H1 (cell line): Measurements from ENCODE around the gene ASCL5. TPM values are rescaled to one million over a fixed set of nuclear protein-coding genes. Genes with fewer than 3 reads are reported as not detected.

Experiments used
- CTCF ChIA-PET: fragments of 300-600 bp; sonication (Branson Sonifier 250); formaldehyde crosslinking; loops from one replicate; lab custom pipeline; 2021; ENCODE audit not compliant: partially characterized antibody; lab: Charles Lee
- POLR2A ChIA-PET: fragments of 300-600 bp; sonication (Branson Sonifier 250); formaldehyde crosslinking; loops from one replicate; lab custom pipeline; 2021; ENCODE audit warnings: inconsistent platforms; ENCODE audit not compliant: partially characterized antibody; lab: Charles Lee
- DNase-seq, 2 experiments: peaks; one replicate each; pipeline versions ENCODE4 v3.0.0 to v3.0.0-alpha.2; 2010 to 2022; ENCODE audit warnings: low spot score in 2 of 2, low read depth in 1 of 2, mixed read lengths in 1 of 2
- FAIRE-seq: peaks from 2 replicates; lab custom pipeline; 2011; peaks lifted over from hg19 to GRCh38; lab: Jason Lieb, UNC
- H2AFZ ChIP-seq: 2 replicates; pipeline ENCODE4 v1.8.1; 2012; ENCODE audit warnings: low read length, inconsistent platforms
- H2AK5ac ChIP-seq: 2 replicates; pipeline ENCODE4 v1.6.1; 2013; ENCODE audit warnings: low read depth, low read length
- H2BK120ac ChIP-seq: replicated peaks from 2 replicates; pipeline ENCODE3; 2013; ENCODE audit warnings: low read depth, low read length, inconsistent platforms
- H2BK12ac ChIP-seq: 2 replicates; pipeline ENCODE4 v1.6.1; 2013; ENCODE audit warnings: low read depth, low read length
- H2BK15ac ChIP-seq: 2 replicates; pipeline ENCODE4 v1.6.1; 2013; ENCODE audit warnings: low read length
- H2BK20ac ChIP-seq: 2 replicates; pipeline ENCODE4 v1.6.1; 2013; ENCODE audit warnings: low read length
- H2BK5ac ChIP-seq: 2 replicates; pipeline ENCODE4 v1.6.1; 2013; ENCODE audit warnings: low read depth, low read length
- H3K14ac ChIP-seq: 2 replicates; pipeline ENCODE4 v1.6.1; 2013; ENCODE audit warnings: inconsistent platforms; ENCODE audit not compliant: insufficient read length
- H3K18ac ChIP-seq: 2 replicates; pipeline ENCODE4 v1.6.1; 2013; ENCODE audit warnings: low read length; ENCODE audit errors: extremely low read depth
- H3K23ac ChIP-seq: 2 replicates; pipeline ENCODE4 v1.6.1; 2013; ENCODE audit warnings: inconsistent platforms; ENCODE audit not compliant: insufficient read length
- H3K23me2 ChIP-seq: 2 replicates; pipeline ENCODE4 v1.6.1; 2013; ENCODE audit warnings: low read depth, low read length
- H3K27ac ChIP-seq: 2 replicates; pipeline ENCODE4 v1.6.1; 2011; ENCODE audit warnings: low read depth, low read length, inconsistent platforms
- H3K27me3 ChIP-seq, 4 experiments: replicated peaks in 1 of 4; 1 replicate in 1 of 4; 2 replicates in 3 of 4; pipeline versions ENCODE4 v1.6.1 to v1.8.1; 2011 to 2013; ENCODE audit warnings: low read length in 3 of 4, mild to moderate bottlenecking in 3 of 4, inconsistent platforms in 2 of 4, mixed read lengths in 2 of 4, moderate library complexity in 1 of 4; ENCODE audit not compliant: control insufficient read depth in 3 of 4, insufficient read depth in 3 of 4; ENCODE audit errors: extremely low read depth in 1 of 4
- H3K36me3 ChIP-seq, 4 experiments: 2 replicates each; pipeline versions ENCODE4 v1.6.1 to v1.8.1; 2011 to 2013; ENCODE audit warnings: mild to moderate bottlenecking in 4 of 4, low read length in 3 of 4, moderate library complexity in 2 of 4, control low read depth in 1 of 4, inconsistent platforms in 1 of 4; ENCODE audit not compliant: insufficient read depth in 4 of 4, control insufficient read depth in 2 of 4
- H3K4ac ChIP-seq: replicated peaks from 2 replicates; pipeline ENCODE3; 2013; ENCODE audit warnings: low read length, low read depth, mixed read lengths, inconsistent platforms; ENCODE audit not compliant: insufficient read length
- H3K4me1 ChIP-seq, 4 experiments: replicated peaks in 1 of 4; 1 replicate in 1 of 4; 2 replicates in 3 of 4; pipeline versions ENCODE4 v1.6.1 to v1.8.1; 2011 to 2013; ENCODE audit warnings: low read length in 3 of 4, inconsistent platforms in 2 of 4, mixed read lengths in 1 of 4; ENCODE audit not compliant: insufficient read depth in 4 of 4, control insufficient read depth in 3 of 4
- H3K4me2 ChIP-seq, 2 experiments: 2 replicates each; pipeline versions ENCODE4 v1.6.1 to v1.8.1; 2011 to 2013; ENCODE audit warnings: low read depth in 2 of 2, low read length in 2 of 2, control low read depth in 1 of 2, inconsistent platforms in 1 of 2, mild to moderate bottlenecking in 1 of 2; ENCODE audit not compliant: insufficient read depth in 1 of 2
- H3K4me3 ChIP-seq, 4 experiments: fragments of 200-600, 300-600 bp in 1 of 4; sonication (generic), shearing (Covaris generic), sonication (Bioruptor Twin) in 1 of 4; 2 replicates each; pipeline versions ENCODE4 v1.5.1 to v1.8.1; 2011 to 2016; ENCODE audit warnings: low read length in 4 of 4, low read depth in 3 of 4, control low read depth in 2 of 4, inconsistent platforms in 2 of 4, mild to moderate bottlenecking in 2 of 4, mixed read lengths in 1 of 4, moderate library complexity in 1 of 4; ENCODE audit not compliant: insufficient read depth in 2 of 4; ENCODE audit errors: extremely low read depth in 1 of 4
- H3K56ac ChIP-seq: replicated peaks from 2 replicates; pipeline ENCODE3; 2013; ENCODE audit warnings: low read depth, mild to moderate bottlenecking, mixed read lengths, low read length, inconsistent platforms; ENCODE audit not compliant: insufficient read length
- H3K79me1 ChIP-seq: 2 replicates; pipeline ENCODE4 v1.6.1; 2013; ENCODE audit warnings: low read depth, low read length, control low read depth
- H3K79me2 ChIP-seq, 2 experiments: 2 replicates each; pipeline versions ENCODE4 v1.6.1 to v1.8.1; 2012 to 2013; ENCODE audit warnings: low read length in 2 of 2, mild to moderate bottlenecking in 2 of 2, inconsistent platforms in 1 of 2; ENCODE audit not compliant: insufficient read depth in 2 of 2, control insufficient read depth in 1 of 2
- H3K9ac ChIP-seq, 4 experiments: replicated peaks in 1 of 4; 1 replicate in 1 of 4; 2 replicates in 3 of 4; pipeline versions ENCODE4 v1.6.1 to v1.8.1; 2011 to 2013; ENCODE audit warnings: low read depth in 3 of 4, low read length in 3 of 4, control low read depth in 2 of 4, mild to moderate bottlenecking in 2 of 4, moderate library complexity in 2 of 4, inconsistent platforms in 1 of 4; ENCODE audit errors: extremely low read depth in 1 of 4
- H3K9me3 ChIP-seq, 2 experiments: 2 replicates each; pipeline versions ENCODE4 v1.6.1 to v1.8.1; 2012 to 2013; ENCODE audit warnings: mild to moderate bottlenecking in 2 of 2, moderate library complexity in 2 of 2, control low read depth in 1 of 2, inconsistent platforms in 1 of 2, low read depth in 1 of 2, low read length in 1 of 2, mixed read lengths in 1 of 2; ENCODE audit not compliant: insufficient read depth in 2 of 2
- H4K20me1 ChIP-seq, 2 experiments: replicated peaks in 1 of 2; 2 replicates each; pipeline versions ENCODE3 to v1.8.1; 2011 to 2013; ENCODE audit warnings: inconsistent platforms in 2 of 2, low read length in 2 of 2, mild to moderate bottlenecking in 1 of 2; ENCODE audit not compliant: insufficient read depth in 2 of 2, control insufficient read depth in 1 of 2
- H4K5ac ChIP-seq: 2 replicates; pipeline ENCODE4 v1.6.1; 2013; ENCODE audit warnings: low read length, low read depth, mixed read lengths, inconsistent platforms; ENCODE audit not compliant: insufficient read length
- H4K8ac ChIP-seq: 2 replicates; pipeline ENCODE4 v1.8.0; 2013; ENCODE audit warnings: mild to moderate bottlenecking, moderate library complexity, low read length, inconsistent platforms; ENCODE audit not compliant: insufficient read depth; ENCODE audit errors: extremely low read depth
- H4K91ac ChIP-seq: replicated peaks from 2 replicates; pipeline ENCODE3; 2013; ENCODE audit warnings: low read length, mixed read lengths, inconsistent platforms; ENCODE audit not compliant: insufficient read length
- BRCA1 ChIP-seq: IDR thresholded peaks from 2 replicates; pipeline ENCODE4 v1.6.1; 2012; ENCODE audit warnings: low read depth, low read length, improper control_type of control experiment
- CBX8 ChIP-seq: fragments of 300-800, 300-1000 bp; sonication (generic); IDR thresholded peaks from 2 replicates; pipeline ENCODE4 v1.7.1; 2016; ENCODE audit warnings: low read depth, low read length, borderline replicate concordance
- CEBPB ChIP-seq: IDR thresholded peaks from 2 replicates; pipeline ENCODE4 v1.6.1; 2012; ENCODE audit warnings: low read depth, low read length
- CHD1 ChIP-seq: IDR thresholded peaks from 2 replicates; pipeline ENCODE4 v1.6.1; 2012; ENCODE audit warnings: low read depth, low read length, improper control_type of control experiment
- CREB1 ChIP-seq: IDR thresholded peaks from 2 replicates; pipeline ENCODE4 v1.6.1; 2012; ENCODE audit warnings: inconsistent platforms
- CTCF ChIP-seq, 3 experiments: IDR thresholded peaks; 1 replicate in 2 of 3; 2 replicates in 1 of 3; pipeline versions ENCODE4 v1.5.1 to v1.6.1; 2011; ENCODE audit warnings: low read length in 3 of 3, mild to moderate bottlenecking in 3 of 3, inconsistent platforms in 2 of 3, low read depth in 1 of 3, moderate library complexity in 1 of 3; ENCODE audit not compliant: insufficient read depth in 1 of 3; ENCODE audit errors: control extremely low read depth in 1 of 3
- EP300 ChIP-seq, 2 experiments: IDR thresholded peaks; 1 replicate in 1 of 2; 2 replicates in 1 of 2; pipeline ENCODE4 v1.6.1; 2011 to 2012; ENCODE audit warnings: low read depth in 2 of 2, low read length in 2 of 2, mild to moderate bottlenecking in 2 of 2, borderline replicate concordance in 1 of 2, inconsistent platforms in 1 of 2, moderate library complexity in 1 of 2
- FOSL1 ChIP-seq: IDR thresholded peaks from 2 replicates; pipeline ENCODE4 v1.6.1; 2011; ENCODE audit warnings: mild to moderate bottlenecking, low read depth, low read length, moderate library complexity; ENCODE audit not compliant: insufficient read depth
- MAFK ChIP-seq: IDR thresholded peaks from 2 replicates; pipeline ENCODE4 v1.6.1; 2012; ENCODE audit warnings: low read depth, mild to moderate bottlenecking, improper control_type of control experiment, low read length
- RFX5 ChIP-seq: IDR thresholded peaks from 2 replicates; pipeline ENCODE4 v1.6.1; 2011; ENCODE audit warnings: low read depth, low read length, improper control_type of control experiment, borderline replicate concordance
- SP2 ChIP-seq: IDR thresholded peaks from 2 replicates; pipeline ENCODE4 v1.6.1; 2012; ENCODE audit warnings: mild to moderate bottlenecking, low read length, inconsistent platforms
- ZNF274 ChIP-seq: IDR thresholded peaks from 2 replicates; pipeline ENCODE4 v1.7.0; 2012; ENCODE audit warnings: low read length, borderline replicate concordance; ENCODE audit errors: extremely low read depth
- WGBS, 2 experiments: shearing (Covaris generic) in 1 of 2; methylation state at CpG; one replicate each; pipeline versions ENCODE4 v1.1.6 to v1.1.7; 2013 to 2015; ENCODE audit warnings: low lambda C conversion rate in 2 of 2, mixed read lengths in 2 of 2, inconsistent platforms in 1 of 2, low coverage in 1 of 2, missing lambda C conversion rate in 1 of 2; ENCODE audit not compliant: insufficient replicate concordance in 2 of 2, insufficient coverage in 1 of 2, insufficient read length in 1 of 2; ENCODE audit errors: extremely low coverage in 1 of 2, missing lambda C conversion rate in 1 of 2; 5-methylcytosine and 5-hydroxymethylcytosine counted together
- polyA plus RNA-seq, 7 experiments: library from polyadenylated mRNA; depleted of rRNA in 3 of 7; stranded (reverse) in 5 of 7; unstranded in 2 of 7; fragments of >200 nt in 5 of 7; fragments of 200-250 nt in 2 of 7; gene quantifications; 1 replicate in 5 of 7; 2 replicates in 1 of 7; 4 replicates in 1 of 7; pipeline versions ENCODE4 v1.2.1 to v1.2.3, GENCODE V29; 2011 to 2013; ENCODE audit warnings: missing spikeins in 2 of 7, mixed read lengths in 2 of 7
- total RNA-seq: library from RNA; stranded (reverse); fragmentation: NEBNext Ultra II Directional; extraction: Animal tissue kit (Norgen Biotek cat#: 25700); gene quantifications from 2 replicates; pipeline ENCODE4 v1.2.1, GENCODE V29; 2021

The ASCL5 gene
- total and polyA plus RNA-seq, 2 of the 8 experiments (the other 6 are each of a cell fraction or from before 2014, with no cell fraction given) = 0.29 to 0.41 TPM

- no peak overlapping the region for H4K8ac ChIP-seq
- H3K79me1 ChIP-seq = no peaks in the 10 kb centered on the region
- no peak overlapping the region for H2BK5ac ChIP-seq
- H4K91ac ChIP-seq = no peak overlapping the region
- no peaks in the 10 kb centered on the region for H3K9me3 ChIP-seq
- ChIA-PET POLR2A (interaction anchor here (1.5 kb wide), 1 partner anchor 10 kb away, joined by 3 read pairs; the partner anchor contains the start of gene TMEM9), CTCF (interaction anchor here (1.0 to 1.1 kb wide), 2 partner anchors 15 to 90 kb away, joined by 3 to 4 read pairs; no protein-coding TSS in a partner anchor)
- H2AFZ ChIP-seq = no peak overlapping the region
- H4K20me1 ChIP-seq = no peaks in the 10 kb centered on the region
- H3K4me2 ChIP-seq = no peak overlapping the region
- no peaks in the 10 kb centered on the region for H3K4me1 ChIP-seq
- H3K18ac ChIP-seq = no peak overlapping the region
- no peak overlapping the region for H4K5ac ChIP-seq
- no peaks in the 10 kb centered on the region for H3K23me2 ChIP-seq
- no peak overlapping the region for H3K4ac ChIP-seq
- H3K9ac ChIP-seq = no peak overlapping the region
- no peaks in the 10 kb centered on the region; a peak in 1 of 7 replicates for H3K27me3 ChIP-seq
- DNase-seq = no peak
- H3K4me3 ChIP-seq = no peak overlapping the region
- H3K14ac ChIP-seq = no peak overlapping the region
- no peak overlapping the region for H2BK20ac ChIP-seq
- no peak overlapping the region for H3K27ac ChIP-seq
- H2BK15ac ChIP-seq = peak overlapping the region; percentile 31; the same call in 1 of the 2 replicates
- H2AK5ac ChIP-seq = no peak overlapping the region
- no peak overlapping the region for H2BK120ac ChIP-seq
- no peak overlapping the region for H3K23ac ChIP-seq
- no peak overlapping the region for H3K56ac ChIP-seq
- 91% methylated on average over 7 of the region's 7 CpGs; no CpG with 5 or more reads in 1 of the 2 experiments for WGBS, 2 experiments
- H3K36me3 ChIP-seq = no peaks in the 10 kb centered on the region
- H3K79me2 ChIP-seq = no peaks in the 10 kb centered on the region
- no peak overlapping the region for H2BK12ac ChIP-seq
- no peak for FAIRE-seq
- TF ChIP-seq MAFK (no peak), ZNF274 (no peak), CEBPB (no peak), RFX5 (no peak), CHD1 (no peak), BRCA1 (no peak), CBX8 (no peak), EP300 (IDR thresholded peaks at IDR 0.05; ENCODE audit: borderline replicate concordance in 1 of 2, low read depth in 2 of 2, low read length in 2 of 2) (no peak), SP2 (no peak), CREB1 (no peak), FOSL1 (no peak), CTCF (IDR thresholded peaks at IDR 0.05; ENCODE audit: control extremely low read depth in 1 of 3, insufficient read depth in 1 of 3, low read depth in 1 of 3, low read length in 3 of 3) (no peak)
These were observed 37.7 kb upstream of the ASCL5 start for GRCh38 chr1:201164645-201165044.
